PFSK-1 (cell line): ENCODE results near the gene TGM5.

Experiments used
- FOXP2 ChIP-seq: optimal IDR thresholded peaks from 2 replicates; pipeline ENCODE3; 2011; ENCODE audit warnings: borderline replicate concordance, control low read depth, inconsistent platforms; ENCODE audit not compliant: insufficient read depth; ENCODE audit errors: extremely low read length, extremely low read depth
- POLR2AphosphoS5 ChIP-seq: IDR thresholded peaks from 2 replicates; pipeline ENCODE4 v1.6.1; 2012; ENCODE audit warnings: low read depth, mild to moderate bottlenecking, control low read depth, low read length, moderate library complexity
- REST ChIP-seq, 2 experiments: IDR thresholded peaks; 2 replicates each; pipeline versions ENCODE4 v1.6.1 to v1.8.0; 2011 to 2012; ENCODE audit warnings: low read depth in 2 of 2, low read length in 2 of 2, control low read depth in 1 of 2, inconsistent platforms in 1 of 2, mild to moderate bottlenecking in 1 of 2, moderate library complexity in 1 of 2; ENCODE audit not compliant: insufficient read depth in 1 of 2
- SIN3A ChIP-seq: IDR thresholded peaks from 2 replicates; pipeline ENCODE4 v1.6.1; 2012; ENCODE audit warnings: mild to moderate bottlenecking, low read length, moderate library complexity, borderline replicate concordance; ENCODE audit not compliant: insufficient read depth
- TAF1 ChIP-seq: IDR thresholded peaks from 2 replicates; pipeline ENCODE4 v1.6.1; 2012; ENCODE audit warnings: low read length, control low read depth, borderline replicate concordance; ENCODE audit not compliant: insufficient read depth

TGM5 gene

GRCh38 chr15:43206054-43206453 is 60.7 kb downstream of the TGM5 start:
- TF ChIP-seq REST (IDR thresholded peaks at IDR 0.05; ENCODE audit: insufficient read depth in 1 of 2, low read depth in 2 of 2, low read length in 2 of 2) (no peak), POLR2AphosphoS5 (no peak), TAF1 (no peak), FOXP2 (no peak), SIN3A (no peak)

DNA sequence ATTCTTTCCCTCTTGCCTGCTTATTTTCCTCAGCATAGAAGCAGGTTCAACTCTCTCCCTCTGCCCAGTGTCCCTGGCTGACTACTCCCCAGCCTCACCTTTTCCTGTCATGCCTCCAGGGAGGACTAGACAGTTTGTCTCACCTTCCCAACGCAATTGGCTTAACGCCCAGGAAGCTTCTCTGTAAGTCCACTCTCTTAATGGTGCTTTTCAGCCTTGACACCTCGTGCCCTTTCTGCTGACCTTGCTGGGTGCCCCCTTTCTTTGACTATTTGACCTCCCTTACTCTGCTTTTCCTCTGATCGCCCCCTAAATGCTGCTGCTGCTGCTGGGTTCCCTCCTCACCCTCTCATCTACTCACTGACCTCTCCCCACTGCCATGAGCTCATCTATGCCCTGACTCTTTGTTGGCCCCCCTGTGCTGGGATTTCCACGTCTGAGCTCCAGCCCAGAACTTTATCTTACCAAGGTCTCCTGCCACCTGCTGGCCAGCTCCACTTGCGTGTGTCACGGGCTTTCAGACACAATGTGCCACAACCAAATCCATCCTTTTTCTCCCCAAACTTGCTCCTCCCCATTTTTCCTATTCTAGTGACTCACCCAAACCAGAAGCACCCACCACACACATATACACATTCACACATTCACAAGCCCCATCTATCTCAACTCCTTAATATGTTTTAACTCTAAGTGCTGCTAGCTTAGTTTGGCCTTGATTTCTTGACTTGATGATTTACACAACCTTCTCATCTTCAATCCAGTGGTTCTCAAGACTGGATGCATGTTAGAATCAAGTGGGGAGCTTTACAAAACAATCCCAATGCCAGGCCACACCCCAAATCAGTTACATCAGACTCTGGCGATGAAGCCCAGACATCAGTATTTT is 62.5 kb downstream of the TGM5 start:
- TF ChIP-seq SIN3A (no peak), TAF1 (no peak), FOXP2 (no peak), POLR2AphosphoS5 (no peak), REST (IDR thresholded peaks at IDR 0.05; ENCODE audit: insufficient read depth in 1 of 2, low read depth in 2 of 2, low read length in 2 of 2) (no peak)

GRCh38 chr15:43199945-43200488 is 66.7 kb downstream of the TGM5 start:
- TF ChIP-seq FOXP2 (no peak), POLR2AphosphoS5 (no peak), TAF1 (no peak), SIN3A (no peak), REST (IDR thresholded peaks at IDR 0.05; ENCODE audit: insufficient read depth in 1 of 2, low read depth in 2 of 2, low read length in 2 of 2) (no peak)

GRCh38 chr15:43198992-43199391 is 67.7 kb downstream of the TGM5 start:
- TF ChIP-seq TAF1 (no peak), REST (IDR thresholded peaks at IDR 0.05; ENCODE audit: insufficient read depth in 1 of 2, low read depth in 2 of 2, low read length in 2 of 2) (no peak), FOXP2 (no peak), SIN3A (no peak), POLR2AphosphoS5 (no peak)
